Activated T-helper 9 cell treated with anti-CD3 and anti-CD28 coated beads, Interleukin-2, amount 50 U/mL, for 16 hours (primary cell): Measurements from ENCODE around the gene KLF11.
"Not testable (repeated sequence)": the region's sequence is repeated elsewhere in the genome, so short reads cannot be mapped to it uniquely, and the experiment has no call there.

Source experiments
- DNase-seq: peaks from one replicate; pipeline ENCODE4 v3.0.0-alpha.2; 2020; ENCODE audit warnings: low read depth

Gene KLF11

GRCh38 chr2:10009811-10010781 is 33.3 kb upstream of the KLF11 start:
- DNase-seq = no peak

- not testable (repeated sequence) for DNase-seq
Measured at GRCh38 chr2:10010861-10011605, 32.3 kb upstream of the KLF11 start.

- DNase-seq = not testable (repeated sequence)
Measured at GRCh38 chr2:10011606-10012325, 31.6 kb upstream of the KLF11 start.

GRCh38 chr2:10012366-10012962 is 30.9 kb upstream of the KLF11 start:
- not testable (repeated sequence) for DNase-seq

GRCh38 chr2:10012963-10013461 is 30.3 kb upstream of the KLF11 start:
- DNase-seq = no peak

- DNase-seq = not testable (repeated sequence)
Measured at GRCh38 chr2:10013651-10014417, 29.5 kb upstream of the KLF11 start.

GRCh38 chr2:10014418-10015190 is 28.7 kb upstream of the KLF11 start:
- DNase-seq = no peak

- DNase-seq = not testable (repeated sequence)
Measured at GRCh38 chr2:10015376-10015989, 27.9 kb upstream of the KLF11 start.

- no peak for DNase-seq
Measured at GRCh38 chr2:10016001-10016801, 27.1 kb upstream of the KLF11 start.

GRCh38 chr2:10016802-10017258 is 26.5 kb upstream of the KLF11 start:
- DNase-seq = no peak

- no peak for DNase-seq
Measured at GRCh38 chr2:10017313-10017941, 25.9 kb upstream of the KLF11 start.

- DNase-seq = no peak
Measured at GRCh38 chr2:10019174-10019573, 24.2 kb upstream of the KLF11 start.

- no peak for DNase-seq
Measured at GRCh38 chr2:10019602-10020400, 23.5 kb upstream of the KLF11 start.

- DNase-seq = no peak
Measured at GRCh38 chr2:10022041-10022421, 21.3 kb upstream of the KLF11 start.

- no peak for DNase-seq
Measured at GRCh38 chr2:10022445-10022844, 20.9 kb upstream of the KLF11 start.

- no peak for DNase-seq
Measured at GRCh38 chr2:10022966-10023662, 20.2 kb upstream of the KLF11 start.
